Measurements from ENCODE around the gene CERS6.

Gene CERS6

GRCh38 chr2:168673265-168674189 is 217.5 kb downstream of the CERS6 start:
- TF ChIP-seq CTCF (IDR thresholded peaks at IDR 0.05) (no peak), ZFX (IDR thresholded peaks at IDR 0.05; ENCODE audit: borderline replicate concordance) (no peak)
- H3K27ac ChIP-seq = no peak overlapping the region

GRCh38 chr2:168678153-168678853 is 222.2 kb downstream of the CERS6 start:
- TF ChIP-seq CTCF (IDR thresholded peaks at IDR 0.05) = no peak
- TF ChIP-seq ZFX (IDR thresholded peaks at IDR 0.05; ENCODE audit: borderline replicate concordance) = no peak
- no peak overlapping the region for H3K27ac ChIP-seq

GRCh38 chr2:168679081-168679480 is 223.0 kb downstream of the CERS6 start:
- no peak for TF ChIP-seq CTCF (IDR thresholded peaks at IDR 0.05)
- no peak overlapping the region for H3K27ac ChIP-seq

GRCh38 chr2:168679741-168680310 is 223.8 kb downstream of the CERS6 start:
- no peak overlapping the region for H3K27ac ChIP-seq
- TF ChIP-seq ZFX (IDR thresholded peaks at IDR 0.05; ENCODE audit: borderline replicate concordance) (no peak), CTCF (IDR thresholded peaks at IDR 0.05) (no peak)

GRCh38 chr2:168683996-168684395 is 227.9 kb downstream of the CERS6 start:
- TF ChIP-seq CTCF (IDR thresholded peaks at IDR 0.05) (no peak), ZFX (IDR thresholded peaks at IDR 0.05; ENCODE audit: borderline replicate concordance) (no peak)
- H3K27ac ChIP-seq = no peak overlapping the region

- TF ChIP-seq ZFX (IDR thresholded peaks at IDR 0.05; ENCODE audit: borderline replicate concordance) (no peak), CTCF (IDR thresholded peaks at IDR 0.05) (no peak)
- no peak overlapping the region for H3K27ac ChIP-seq
These were observed 229.0 kb downstream of the CERS6 start for GRCh38 chr2:168684921-168685599.

Data from 22Rv1 (cell line).